Measurements from ENCODE around the gene PNKD. TPM values are rescaled to one million over a fixed set of nuclear protein-coding genes. Genes with fewer than 3 reads are reported as not detected.

PNKD gene
- total and polyA plus RNA-seq, 7 donors = 31.5 to 86.9 (median 54.5) TPM

- no peaks in the 10 kb centered on the region for H3K36me3 ChIP-seq (ENCODE audit: insufficient read depth in 1 of 2, low read depth in 1 of 2)
- TF ChIP-seq, protein P1, sequence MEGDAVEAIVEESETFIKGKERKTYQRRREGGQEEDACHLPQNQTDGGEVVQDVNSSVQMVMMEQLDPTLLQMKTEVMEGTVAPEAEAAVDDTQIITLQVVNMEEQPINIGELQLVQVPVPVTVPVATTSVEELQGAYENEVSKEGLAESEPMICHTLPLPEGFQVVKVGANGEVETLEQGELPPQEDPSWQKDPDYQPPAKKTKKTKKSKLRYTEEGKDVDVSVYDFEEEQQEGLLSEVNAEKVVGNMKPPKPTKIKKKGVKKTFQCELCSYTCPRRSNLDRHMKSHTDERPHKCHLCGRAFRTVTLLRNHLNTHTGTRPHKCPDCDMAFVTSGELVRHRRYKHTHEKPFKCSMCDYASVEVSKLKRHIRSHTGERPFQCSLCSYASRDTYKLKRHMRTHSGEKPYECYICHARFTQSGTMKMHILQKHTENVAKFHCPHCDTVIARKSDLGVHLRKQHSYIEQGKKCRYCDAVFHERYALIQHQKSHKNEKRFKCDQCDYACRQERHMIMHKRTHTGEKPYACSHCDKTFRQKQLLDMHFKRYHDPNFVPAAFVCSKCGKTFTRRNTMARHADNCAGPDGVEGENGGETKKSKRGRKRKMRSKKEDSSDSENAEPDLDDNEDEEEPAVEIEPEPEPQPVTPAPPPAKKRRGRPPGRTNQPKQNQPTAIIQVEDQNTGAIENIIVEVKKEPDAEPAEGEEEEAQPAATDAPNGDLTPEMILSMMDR (IDR thresholded peaks at IDR 0.05) = no peak
- H3K4me1 ChIP-seq = no peaks in the 10 kb centered on the region
- H3K27me3 ChIP-seq (ENCODE audit: insufficient read depth in 3 of 3, low read length in 2 of 3) = no peaks in the 10 kb centered on the region
- 80 to 83% (median 82%) methylated on average over 11 of the region's 11 CpGs for WGBS, 3 donors
- peak; percentile 36 to 64 for DNase-seq
- H3K9me3 ChIP-seq = no peaks in the 10 kb centered on the region
- H3K4me3 ChIP-seq = no peak overlapping the region
- ATAC-seq = peak in 2 of 4 donors; percentile 17 to 29
- intact Hi-C loops (cut with DNase I) = no loop called here
- H3K27ac ChIP-seq = peak overlapping the region; percentile 54
These were observed 100.2 kb downstream of the PNKD start for GRCh38 chr2:218370410-218371063.

DNA sequence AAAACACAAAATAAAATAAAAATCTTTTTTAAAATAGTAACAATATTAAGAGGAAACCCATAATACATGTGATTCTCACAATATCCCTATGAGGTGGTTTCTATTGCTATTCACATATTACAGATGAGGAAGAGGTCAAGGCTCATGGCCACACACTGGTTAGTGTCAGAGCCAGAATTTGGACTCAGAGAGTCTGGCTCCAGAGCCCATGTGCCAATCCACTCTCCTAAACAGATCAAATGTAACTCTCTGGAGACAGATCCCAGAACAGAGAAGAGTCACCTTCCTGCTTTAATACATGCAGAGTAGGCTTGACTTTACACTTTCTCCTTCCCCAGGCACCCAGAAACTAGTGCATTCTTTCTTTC lies 101.6 kb downstream of the PNKD start:
- Histone ChIP-seq H3K36me3 (ENCODE audit: insufficient read depth in 1 of 2, low read depth in 1 of 2) (no peaks in the 10 kb centered on the region), H3K27ac (peak overlapping the region; percentile 54), H3K27me3 (ENCODE audit: insufficient read depth in 3 of 3, low read length in 2 of 3) (no peaks in the 10 kb centered on the region), H3K9me3 (no peaks in the 10 kb centered on the region), H3K4me3 (no peak overlapping the region), H3K4me1 (no peaks in the 10 kb centered on the region)
- no peak for DNase-seq
- TF ChIP-seq, protein P1 (IDR thresholded peaks at IDR 0.05) = no peak
- ATAC-seq = no peak
- intact Hi-C loops (cut with DNase I) = no loop called here

GRCh38 chr2:218374795-218375194 lies 104.5 kb downstream of the PNKD start:
- Histone ChIP-seq H3K9me3 (no peaks in the 10 kb centered on the region), H3K27ac (no peak overlapping the region), H3K36me3 (ENCODE audit: insufficient read depth in 1 of 2, low read depth in 1 of 2) (no peaks in the 10 kb centered on the region), H3K27me3 (ENCODE audit: insufficient read depth in 3 of 3, low read length in 2 of 3) (no peaks in the 10 kb centered on the region), H3K4me1 (no peaks in the 10 kb centered on the region), H3K4me3 (no peak overlapping the region)
- TF ChIP-seq, protein P1 (IDR thresholded peaks at IDR 0.05) = no peak
- WGBS, 3 donors = 70 to 73% (median 72%) methylated on average over 4 of the region's 4 CpGs
- no peak for ATAC-seq
- no peak for DNase-seq
- intact Hi-C loops (cut with DNase I) = no loop called here

DNA sequence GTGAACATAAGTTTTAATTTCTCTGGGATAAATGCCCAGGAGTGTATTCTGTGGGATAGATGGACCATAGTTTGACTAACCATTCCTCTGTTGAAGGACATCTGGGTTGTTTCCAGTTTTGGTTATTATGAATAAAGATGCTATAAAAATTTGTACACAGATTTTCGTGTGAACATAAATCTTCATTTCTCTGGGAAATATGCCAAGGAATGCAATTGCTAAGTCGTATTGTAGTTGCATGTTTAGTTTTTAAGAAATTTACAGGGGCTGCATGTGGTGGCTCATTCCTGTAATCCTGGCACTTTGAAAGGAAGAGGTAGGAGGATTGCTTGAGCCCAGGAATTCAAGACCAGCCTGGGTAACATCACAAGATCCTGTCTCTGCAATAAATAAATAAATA lies 104.9 kb downstream of the PNKD start:
- Histone ChIP-seq H3K27ac (no peak overlapping the region), H3K27me3 (ENCODE audit: insufficient read depth in 3 of 3, low read length in 2 of 3) (no peaks in the 10 kb centered on the region), H3K4me1 (no peaks in the 10 kb centered on the region), H3K36me3 (ENCODE audit: insufficient read depth in 1 of 2, low read depth in 1 of 2) (no peaks in the 10 kb centered on the region), H3K9me3 (no peaks in the 10 kb centered on the region), H3K4me3 (no peak overlapping the region)
- 31 to 34% (median 33%) methylated on average over 2 of the region's 2 CpGs for WGBS, 3 donors
- TF ChIP-seq, protein P1 (IDR thresholded peaks at IDR 0.05) = no peak
- DNase-seq (no peak), ATAC-seq (no peak)
- intact Hi-C loops (cut with DNase I) = no loop called here

GRCh38 chr2:218378053-218378452 lies 107.7 kb downstream of the PNKD start:
- Histone ChIP-seq H3K27me3 (ENCODE audit: insufficient read depth in 3 of 3, low read length in 2 of 3) (no peaks in the 10 kb centered on the region), H3K9me3 (no peaks in the 10 kb centered on the region), H3K36me3 (ENCODE audit: insufficient read depth in 1 of 2, low read depth in 1 of 2) (no peaks in the 10 kb centered on the region), H3K4me1 (no peaks in the 10 kb centered on the region), H3K27ac (no peak overlapping the region), H3K4me3 (no peak overlapping the region)
- ATAC-seq (no peak), DNase-seq (no peak)
- TF ChIP-seq, protein P1 (IDR thresholded peaks at IDR 0.05) = no peak
- 70 to 81% (median 72%) methylated on average over 5 of the region's 5 CpGs for WGBS, 3 donors
- intact Hi-C loops (cut with DNase I) = no loop called here

Measured in psoas muscle (tissue), 8 donors.